ENCODE measurements around the gene PKNOX2. TPM values are rescaled to one million over a fixed set of nuclear protein-coding genes. Genes with fewer than 3 reads are reported as not detected.

PKNOX2 gene
- total and polyA plus RNA-seq, 2 of the 4 experiments (the other 2 are of a cell fraction), result 0.72 to 2.3 TPM

DNA sequence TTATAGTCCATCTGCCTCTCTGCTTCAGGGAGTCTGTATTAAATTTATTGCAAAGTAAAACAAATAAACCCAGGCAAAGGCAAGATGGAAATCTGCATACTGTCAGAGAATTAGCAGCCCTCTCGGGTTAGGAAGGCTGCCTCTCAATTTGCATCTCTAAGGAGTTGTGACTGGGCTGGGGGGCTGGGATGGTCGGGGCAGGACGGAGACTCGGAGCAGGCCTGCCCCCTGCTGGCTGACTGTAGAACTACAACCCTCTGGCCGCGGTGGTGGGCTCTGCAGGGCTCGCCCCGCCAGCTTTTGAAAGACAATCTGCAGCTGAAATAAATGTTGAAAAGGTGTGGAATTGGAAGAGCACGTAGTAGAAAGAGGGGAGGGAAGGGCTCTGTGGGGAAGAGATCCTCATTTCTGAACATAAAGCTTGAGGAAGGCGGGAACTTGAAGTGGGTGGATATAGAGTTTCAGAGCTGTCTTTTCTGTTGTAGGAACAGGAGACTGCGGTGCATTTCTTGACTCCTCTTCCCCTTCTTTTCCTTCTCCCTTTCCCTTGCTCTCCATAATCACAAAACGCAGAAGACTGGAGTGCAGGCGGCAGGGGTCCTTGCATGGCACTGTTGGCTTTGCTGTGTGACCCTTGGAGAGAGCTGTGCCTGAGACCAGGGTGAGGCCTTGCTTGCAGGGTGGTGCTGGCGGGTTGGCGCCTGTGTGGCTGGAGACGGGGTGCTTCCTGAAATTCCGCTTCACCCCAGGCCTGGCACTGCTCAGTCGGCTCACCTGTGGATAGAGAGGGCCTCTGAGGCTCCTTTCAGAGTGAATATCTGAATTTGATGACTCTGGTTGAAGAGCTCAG is 22.6 kb upstream of the PKNOX2 start (continued):
- TF ChIP-seq RAD21 (IDR thresholded peaks at IDR 0.05; ENCODE audit: low read length) (peak; percentile 82), BHLHE40 (IDR thresholded peaks at IDR 0.05; ENCODE audit: low read depth, low read length) (no peak), POLR2A (IDR thresholded peaks at IDR 0.05; ENCODE audit: low read depth, low read length) (0 out of 2 replicates have a peak, but pooled peaks have one; percentile 29)

DNA sequence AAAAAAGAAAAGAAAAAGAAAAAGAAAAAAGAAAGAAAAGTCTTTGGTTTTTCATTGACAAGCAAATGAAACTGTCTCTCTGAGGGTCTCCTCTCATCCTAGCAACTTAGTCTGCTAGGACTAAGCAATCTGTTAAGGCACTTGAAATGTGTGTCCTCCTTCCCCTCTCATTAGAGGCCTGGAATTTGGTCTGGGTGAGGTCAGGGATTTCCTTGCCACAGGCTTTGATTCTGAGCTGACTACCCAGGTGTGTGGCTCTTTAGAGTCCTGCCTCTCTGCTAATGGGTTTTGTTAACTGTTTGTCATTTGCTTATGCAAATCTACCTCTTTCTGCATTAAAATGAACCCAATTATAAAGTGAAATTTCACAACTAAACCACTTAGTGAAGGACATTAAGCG is 18.3 kb upstream of the PKNOX2 start:
- in situ Hi-C loops (cut with MboI; ENCODE audit: low sequenced_read_pairs) (loop anchor here (10.0 kb wide), 1 partner anchor 171 kb away; no protein-coding TSS in a partner anchor), dilution Hi-C loops (cut with HindIII; ENCODE audit: low sequenced_read_pairs, unreplicated experiment) (no loop called here)

More for the DNA sequence above, 18.3 kb upstream of the PKNOX2 start:
- H3K4me3 ChIP-seq (ENCODE audit: insufficient read depth, low read depth, low read length), result no peak overlapping the region
- no peak overlapping the region for H3K14ac ChIP-seq (replicated peaks; ENCODE audit: low read depth, low read length)
- H3K27me3 ChIP-seq (ENCODE audit: control insufficient read depth, insufficient read depth, low read length), result peaks cover 11% of the 10 kb centered on the region
- CTCF ChIA-PET, result no interaction called here
- H2BK20ac ChIP-seq (ENCODE audit: low read depth, low read length), result no peak overlapping the region
- DNase-seq (no peak), ATAC-seq (ENCODE audit: low read depth) (no peak)
- no peak overlapping the region for H2BK120ac ChIP-seq (ENCODE audit: low read depth, low read length)
- H3K56ac ChIP-seq (ENCODE audit: extremely low read depth, insufficient read depth, low read length), result no peak overlapping the region
- no peaks in the 10 kb centered on the region for H3K4me1 ChIP-seq (ENCODE audit: control insufficient read depth, insufficient read depth, low read length)
- intact Hi-C loops (cut with micrococcal nuclease), result no loop called here
- no CpG with 5 or more reads among the region's 1 CpG for WGBS, 2 experiments (ENCODE audit: extremely low coverage in 2 of 2, insufficient read length in 1 of 2)
- H2AK5ac ChIP-seq (ENCODE audit: low read depth, low read length), result no peak overlapping the region
- H4K5ac ChIP-seq (ENCODE audit: low read depth, low read length), result no peak overlapping the region
- POLR2A ChIA-PET (ENCODE audit: unreplicated experiment), result no interaction called here
- H4K20me1 ChIP-seq (ENCODE audit: insufficient read depth, low read length), result no peaks in the 10 kb centered on the region
- H3K4ac ChIP-seq (ENCODE audit: low read depth, low read length), result no peak overlapping the region
- H3K27ac ChIP-seq (ENCODE audit: insufficient read depth, low read length), result no peak overlapping the region
- no peaks in the 10 kb centered on the region for H3K36me3 ChIP-seq (ENCODE audit: control insufficient read depth, insufficient read depth, low read length)
- H3K9ac ChIP-seq (ENCODE audit: low read depth, low read length), result no peak overlapping the region
- H3K9me1 ChIP-seq (ENCODE audit: insufficient read depth, low read length), result no peaks in the 10 kb centered on the region
- H4K91ac ChIP-seq (ENCODE audit: insufficient read depth, low read depth, low read length), result no peak overlapping the region
- H2BK15ac ChIP-seq (ENCODE audit: low read depth, low read length), result no peak overlapping the region
- TF ChIP-seq SMC3 (IDR thresholded peaks at IDR 0.05; ENCODE audit: low read depth, low read length) (no peak), NFE2L2 (IDR thresholded peaks at IDR 0.05; ENCODE audit: low read depth, low read length) (no peak), CEBPB (IDR thresholded peaks at IDR 0.05; ENCODE audit: low read depth, low read length) (no peak), CHD1 (IDR thresholded peaks at IDR 0.05; ENCODE audit: low read depth, low read length) (no peak), MXI1 (IDR thresholded peaks at IDR 0.05; ENCODE audit: borderline replicate concordance, low read depth, low read length) (no peak), RFX5 (IDR thresholded peaks at IDR 0.05; ENCODE audit: low read depth, low read length) (no peak), MAZ (IDR thresholded peaks at IDR 0.05; ENCODE audit: borderline replicate concordance, low read depth, low read length) (no peak), RCOR1 (IDR thresholded peaks at IDR 0.05; ENCODE audit: insufficient replicate concordance, low read length) (no peak), POLR2A (IDR thresholded peaks at IDR 0.05; ENCODE audit: low read depth, low read length) (no peak), FOS (IDR thresholded peaks at IDR 0.05; ENCODE audit: low read depth, low read length) (no peak)
- TF ChIP-seq, protein P1, sequence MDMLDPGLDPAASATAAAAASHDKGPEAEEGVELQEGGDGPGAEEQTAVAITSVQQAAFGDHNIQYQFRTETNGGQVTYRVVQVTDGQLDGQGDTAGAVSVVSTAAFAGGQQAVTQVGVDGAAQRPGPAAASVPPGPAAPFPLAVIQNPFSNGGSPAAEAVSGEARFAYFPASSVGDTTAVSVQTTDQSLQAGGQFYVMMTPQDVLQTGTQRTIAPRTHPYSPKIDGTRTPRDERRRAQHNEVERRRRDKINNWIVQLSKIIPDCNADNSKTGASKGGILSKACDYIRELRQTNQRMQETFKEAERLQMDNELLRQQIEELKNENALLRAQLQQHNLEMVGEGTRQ (IDR thresholded peaks at IDR 0.05; ENCODE audit: low read depth, low read length), result no peak
- TF ChIP-seq, protein P2, sequence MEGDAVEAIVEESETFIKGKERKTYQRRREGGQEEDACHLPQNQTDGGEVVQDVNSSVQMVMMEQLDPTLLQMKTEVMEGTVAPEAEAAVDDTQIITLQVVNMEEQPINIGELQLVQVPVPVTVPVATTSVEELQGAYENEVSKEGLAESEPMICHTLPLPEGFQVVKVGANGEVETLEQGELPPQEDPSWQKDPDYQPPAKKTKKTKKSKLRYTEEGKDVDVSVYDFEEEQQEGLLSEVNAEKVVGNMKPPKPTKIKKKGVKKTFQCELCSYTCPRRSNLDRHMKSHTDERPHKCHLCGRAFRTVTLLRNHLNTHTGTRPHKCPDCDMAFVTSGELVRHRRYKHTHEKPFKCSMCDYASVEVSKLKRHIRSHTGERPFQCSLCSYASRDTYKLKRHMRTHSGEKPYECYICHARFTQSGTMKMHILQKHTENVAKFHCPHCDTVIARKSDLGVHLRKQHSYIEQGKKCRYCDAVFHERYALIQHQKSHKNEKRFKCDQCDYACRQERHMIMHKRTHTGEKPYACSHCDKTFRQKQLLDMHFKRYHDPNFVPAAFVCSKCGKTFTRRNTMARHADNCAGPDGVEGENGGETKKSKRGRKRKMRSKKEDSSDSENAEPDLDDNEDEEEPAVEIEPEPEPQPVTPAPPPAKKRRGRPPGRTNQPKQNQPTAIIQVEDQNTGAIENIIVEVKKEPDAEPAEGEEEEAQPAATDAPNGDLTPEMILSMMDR (conservative IDR thresholded peaks at IDR 0.05; ENCODE audit: low read depth, low read length), result no peak
- no peak overlapping the region for H2BK5ac ChIP-seq (ENCODE audit: low read depth, low read length, poor library complexity, severe bottlenecking)
- H3K23ac ChIP-seq (ENCODE audit: low read depth, low read length), result no peak overlapping the region
- no peak overlapping the region for H3K4me2 ChIP-seq (ENCODE audit: low read depth, low read length)
- H3K9me3 ChIP-seq (ENCODE audit: control insufficient read depth, insufficient read depth, low read length), result no peaks in the 10 kb centered on the region
- BruUV-seq (replicated peaks), result no TSS peak
- no peak overlapping the region for H2AFZ ChIP-seq (replicated peaks; ENCODE audit: low read length, poor library complexity)
- H4K8ac ChIP-seq (ENCODE audit: low read depth in 2 of 2, low read length in 2 of 2), result no peak overlapping the region
- no peaks in the 10 kb centered on the region for H3K79me1 ChIP-seq (ENCODE audit: low read depth in 1 of 2, low read length in 2 of 2)
- no peak overlapping the region for H2AK9ac ChIP-seq (replicated peaks; ENCODE audit: low read depth, low read length, poor library complexity)
- no peak overlapping the region for H3K18ac ChIP-seq (ENCODE audit: low read depth, low read length)

All from IMR-90 (cell line).